ENCODE measurements around the gene ADH6.
"Not testable (repeated sequence)": the region's sequence is repeated elsewhere in the genome, so short reads cannot be mapped to it uniquely, and the experiment has no call there.

ADH6 gene

GRCh38 chr4:99190336-99190735 is 28.7 kb downstream of the ADH6 start:
- no peak for DNase-seq (ENCODE audit: low read depth, low spot score)

GRCh38 chr4:99189900-99190299 is 29.1 kb downstream of the ADH6 start:
- not testable (repeated sequence) for DNase-seq (ENCODE audit: low read depth, low spot score)

DNA sequence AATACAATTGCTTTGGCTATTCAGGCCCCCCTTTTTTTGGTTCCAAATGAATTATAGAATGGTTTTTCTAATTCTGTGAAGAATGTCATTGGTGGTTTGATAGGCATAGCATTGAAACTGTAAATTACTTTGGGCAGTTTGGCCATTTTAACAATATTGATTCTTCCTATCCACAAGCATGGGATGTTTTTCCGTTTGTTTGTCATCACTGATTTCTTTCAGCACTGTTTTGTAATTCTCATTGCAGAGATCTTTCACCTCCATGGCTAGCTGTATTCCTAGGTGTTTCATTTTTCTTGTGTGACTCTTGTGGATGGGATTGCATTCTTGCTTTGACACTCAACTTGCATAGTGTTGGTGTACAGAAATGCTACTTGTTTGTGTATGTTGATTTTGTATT is 33.0 kb downstream of the ADH6 start:
- no peak for DNase-seq (ENCODE audit: low read depth, low spot score)

- no peak for DNase-seq (ENCODE audit: low read depth, low spot score)
Measured at GRCh38 chr4:99185581-99185980, 33.5 kb downstream of the ADH6 start.

DNA sequence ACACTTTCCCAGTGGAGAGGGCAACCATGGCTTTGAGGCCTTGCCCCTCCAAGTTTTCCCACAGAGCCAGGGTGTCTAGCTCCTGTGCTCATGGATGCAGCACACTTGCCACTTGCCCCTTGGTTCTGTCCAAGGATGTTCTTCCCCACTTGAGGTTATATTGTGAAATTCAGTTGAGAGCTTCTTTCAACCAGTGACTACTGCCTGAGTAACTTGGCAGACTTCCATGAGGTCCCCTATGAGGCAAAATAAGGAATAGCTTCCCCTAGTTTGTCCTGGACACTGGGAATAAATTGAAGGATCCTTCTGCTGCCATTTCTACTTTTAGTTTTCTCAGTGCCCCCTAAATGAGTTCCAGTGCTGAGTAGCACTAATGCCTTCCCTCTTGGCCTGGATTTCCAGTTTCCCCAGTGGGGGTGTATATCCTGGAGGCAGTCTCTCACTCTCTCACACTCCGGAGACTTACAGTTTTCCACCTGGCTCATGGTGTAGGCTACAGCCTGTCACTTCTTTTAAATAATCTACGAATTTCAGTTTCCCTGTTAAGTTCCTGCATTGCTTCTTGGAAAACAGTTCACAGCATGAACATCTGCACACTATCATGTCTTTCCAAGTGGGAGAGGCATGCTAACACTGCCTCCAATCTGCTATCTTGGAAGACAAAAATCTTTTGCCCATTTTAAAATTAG is 38.5 kb downstream of the ADH6 start:
- no peak for DNase-seq (ENCODE audit: low read depth, low spot score)

DNA sequence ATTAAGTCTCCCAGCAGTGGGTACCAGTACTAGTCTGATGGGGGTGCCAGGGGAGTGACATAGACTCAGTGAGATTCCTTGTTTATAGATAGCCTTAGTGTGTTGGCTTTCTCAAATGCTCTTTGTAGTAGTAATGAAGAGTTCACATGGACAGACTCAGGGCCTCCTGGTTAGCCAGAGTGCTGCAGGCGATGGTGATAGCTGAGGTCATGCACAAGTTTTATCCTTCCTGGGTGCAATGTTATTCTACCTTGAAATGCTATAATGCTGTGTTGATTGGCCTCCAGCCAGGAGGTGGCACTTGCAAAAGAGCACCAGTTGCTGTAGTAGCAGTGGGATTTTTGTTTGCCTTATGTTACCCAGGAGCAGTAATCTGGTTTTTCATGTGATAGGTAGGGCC is 39.4 kb downstream of the ADH6 start:
- no peak for DNase-seq (ENCODE audit: low read depth, low spot score)

DNA sequence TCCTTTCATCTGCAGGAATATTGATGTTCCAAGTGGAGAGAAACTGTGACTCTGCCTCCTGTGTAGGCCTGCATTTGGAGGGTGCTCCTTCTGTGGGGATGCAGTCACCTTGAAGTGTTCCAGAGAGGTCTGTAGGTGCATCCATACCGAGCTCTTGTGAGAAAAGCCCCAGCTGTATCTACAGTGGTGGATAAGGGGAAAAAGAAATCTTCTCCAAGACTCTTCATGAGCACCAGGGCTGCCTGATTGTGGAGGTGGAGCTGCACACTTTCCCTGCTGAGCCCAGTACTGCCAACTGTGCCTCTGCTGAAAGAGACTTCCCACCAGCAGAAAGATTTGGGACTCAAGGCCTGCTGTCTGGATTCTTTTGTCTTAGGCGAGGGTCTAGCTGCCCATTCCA is 39.9 kb downstream of the ADH6 start:
- no peak for DNase-seq (ENCODE audit: low read depth, low spot score)

DNA sequence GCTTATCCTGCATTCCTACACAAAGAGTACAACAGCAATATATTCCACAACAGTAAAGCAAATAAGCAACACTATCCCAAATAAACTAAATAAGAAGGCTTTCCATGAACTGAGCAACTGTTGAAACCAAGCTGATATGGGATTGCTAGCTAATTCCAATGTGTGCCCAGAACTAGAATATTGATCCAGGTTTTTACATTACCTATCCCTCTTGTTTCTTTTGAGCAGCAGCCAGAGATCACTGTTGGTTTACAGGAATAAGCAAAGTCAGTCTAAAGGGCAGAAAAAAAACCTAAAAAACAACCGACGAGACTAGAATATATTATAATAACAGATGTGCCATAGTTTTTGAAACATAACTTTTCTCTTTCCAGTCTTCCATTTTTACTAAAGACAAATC is 52.5 kb downstream of the ADH6 start:
- no peak for DNase-seq (ENCODE audit: low read depth, low spot score)

DNA sequence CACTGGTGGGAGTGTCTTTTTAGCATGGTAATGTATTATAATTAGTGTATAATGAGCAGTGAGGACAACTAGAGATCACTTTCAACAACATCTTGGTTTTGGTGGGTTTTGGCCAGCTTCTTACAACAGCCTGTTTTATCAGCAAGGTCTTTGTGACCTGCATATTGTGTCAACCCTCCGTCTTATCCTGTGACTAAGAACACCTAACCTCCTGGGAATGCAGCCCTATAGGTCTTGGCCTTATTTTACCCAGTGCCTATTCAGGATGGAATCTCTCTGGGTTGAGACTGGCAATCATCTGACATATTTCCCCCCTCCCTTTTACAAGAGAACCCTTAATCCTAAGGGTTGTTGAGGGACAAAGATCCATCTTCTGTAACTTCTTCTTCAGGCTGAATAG is 53.1 kb downstream of the ADH6 start:
- no peak for DNase-seq (ENCODE audit: low read depth, low spot score)

DNA sequence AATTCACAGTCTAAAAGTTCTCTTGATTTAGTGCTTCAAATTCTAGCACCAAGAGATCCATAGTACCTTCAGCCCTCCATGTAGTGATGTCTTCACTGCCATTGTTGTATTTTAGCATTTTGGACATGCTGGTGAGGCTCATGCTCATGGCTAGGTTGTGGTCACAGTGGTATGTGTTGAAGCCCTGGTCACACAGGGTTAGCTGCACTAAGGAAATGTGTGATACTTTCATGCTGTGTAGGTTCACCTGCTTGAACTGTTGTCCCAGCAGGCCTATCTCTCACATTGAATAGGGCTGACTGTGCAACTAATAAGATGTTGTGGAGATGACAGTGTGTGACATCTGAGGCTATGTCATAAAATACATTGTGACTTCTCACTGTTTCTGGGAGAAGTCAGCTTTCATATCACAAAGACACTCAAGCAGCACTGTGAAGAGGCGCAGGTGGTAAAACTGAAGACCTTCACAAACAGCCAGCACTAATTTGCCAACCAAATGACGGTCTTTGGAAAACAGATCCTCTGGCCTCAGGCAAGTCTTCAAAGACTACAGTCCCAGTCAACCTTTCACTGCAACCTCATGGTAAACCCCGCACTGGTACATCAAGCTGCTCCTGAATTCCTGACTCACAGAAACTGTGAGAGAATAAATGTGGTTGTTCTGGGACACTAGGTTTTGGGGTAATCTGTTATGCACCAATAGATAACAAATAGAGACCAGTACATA is 57.5 kb downstream of the ADH6 start:
- DNase-seq (ENCODE audit: low read depth, low spot score): no peak

DNA sequence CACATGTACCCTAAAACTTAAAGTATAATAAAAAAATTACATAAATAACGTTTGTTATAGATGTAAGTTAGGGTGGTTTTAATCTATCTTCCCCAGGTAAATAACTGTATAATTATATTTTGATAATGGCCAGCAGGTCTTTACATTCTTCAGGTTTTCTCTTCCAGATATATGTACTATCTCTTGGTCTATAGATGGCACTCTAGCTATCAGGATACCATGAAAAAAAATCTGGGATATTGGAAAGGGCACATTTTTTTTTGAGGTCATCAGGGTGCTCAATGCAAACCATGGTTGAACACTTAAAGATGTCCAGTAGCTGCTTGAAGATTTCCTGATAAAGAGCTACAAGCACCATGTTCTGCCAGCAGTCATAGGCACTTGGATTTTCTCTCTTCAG is 59.3 kb downstream of the ADH6 start:
- DNase-seq (ENCODE audit: low read depth, low spot score): no peak

DNA sequence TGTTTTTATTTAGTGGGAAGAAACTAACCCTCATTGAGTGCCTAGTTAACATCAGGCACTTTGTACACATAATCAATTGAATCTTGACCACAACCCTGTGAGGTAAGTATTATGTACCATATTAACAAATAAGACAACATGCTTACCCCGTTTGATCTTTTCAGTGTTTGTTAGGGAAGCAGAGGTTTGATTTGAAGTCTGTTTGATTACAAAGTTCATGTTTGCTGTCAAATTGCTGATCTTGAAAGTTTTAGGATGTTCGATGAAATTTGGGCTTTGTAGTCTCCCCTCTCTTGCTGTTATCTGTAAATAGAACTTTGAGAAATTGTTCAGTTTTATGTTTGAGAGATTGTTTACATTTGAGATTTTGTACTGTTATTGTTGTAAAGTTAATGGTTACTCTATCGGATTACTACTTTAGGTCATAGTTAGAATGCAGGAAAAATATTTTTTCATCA is 61.5 kb downstream of the ADH6 start:
- DNase-seq (ENCODE audit: low read depth, low spot score): no peak

DNA sequence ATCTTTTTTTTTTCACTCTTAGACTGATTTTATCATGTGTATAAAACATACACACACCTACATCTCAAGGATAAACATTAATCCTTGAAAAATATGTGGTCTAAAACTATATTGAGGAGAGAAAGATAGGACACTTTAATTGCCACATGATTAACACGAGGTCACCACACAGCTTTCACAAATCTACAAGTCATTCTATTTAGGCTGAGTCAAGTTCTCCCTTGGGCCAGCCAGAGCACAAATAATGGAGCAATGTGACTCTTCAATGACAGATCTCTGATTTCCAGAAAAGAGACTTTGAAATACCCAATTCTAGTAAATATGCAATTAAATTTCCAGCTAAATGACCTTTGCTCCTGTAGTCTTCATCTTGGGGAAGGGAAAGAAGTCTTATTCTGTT is 62.1 kb downstream of the ADH6 start:
- DNase-seq (ENCODE audit: low read depth, low spot score): no peak

DNA sequence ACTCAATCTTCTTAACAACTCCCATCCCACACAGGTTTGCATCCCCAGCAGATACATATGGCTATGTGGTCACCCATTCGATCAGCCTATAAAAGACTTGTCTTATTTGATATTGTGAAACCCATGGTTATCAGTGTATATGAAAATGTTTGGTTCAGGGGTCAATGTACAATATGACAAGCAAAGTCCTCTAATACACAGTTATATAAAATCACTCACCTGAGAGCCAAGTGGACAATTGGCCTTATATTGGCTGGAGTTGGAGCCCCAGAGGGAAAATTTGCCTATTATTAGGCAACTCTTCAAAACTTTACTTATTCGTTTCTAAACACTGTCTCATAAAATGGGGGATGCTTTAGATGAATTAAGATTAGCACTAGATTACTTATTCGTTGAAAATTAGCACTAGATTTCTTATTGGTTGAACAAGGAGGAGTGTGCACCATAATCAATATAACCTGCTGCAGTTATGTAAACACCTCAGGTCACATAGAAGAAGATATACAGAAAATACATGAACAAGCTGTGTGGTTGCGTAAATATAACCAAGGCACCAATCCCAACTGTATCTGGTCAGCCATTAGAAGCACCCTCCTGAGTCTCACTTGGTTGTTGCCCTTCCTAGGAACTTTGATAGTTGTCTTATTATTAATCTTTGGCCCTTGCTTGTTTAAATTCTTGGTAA is 64.2 kb downstream of the ADH6 start:
- DNase-seq (ENCODE audit: low read depth, low spot score): no peak

All from activated naive CD8-positive, alpha-beta T cell treated with anti-CD3 and anti-CD28 coated beads, Interleukin-2, amount 50 U/mL, for 16 hours (primary cell).